HT1080 (cell line): Measurements from ENCODE around the gene PRKAG1. TPM values are rescaled to one million over a fixed set of nuclear protein-coding genes. Genes with fewer than 3 reads are reported as not detected.

Experiments
- DNase-seq: peaks from one replicate; pipeline ENCODE4 v3.0.0-alpha.2; 2015; ENCODE audit warnings: low read depth
- total RNA-seq: library from RNA; depleted of rRNA; stranded (reverse); fragments of >200 nt; shearing (Covaris generic); gene quantifications from 2 replicates; pipeline ENCODE4 v1.2.3, GENCODE V29; 2014

Gene PRKAG1
- total RNA-seq, 1 experiment from 2014 or later = 101 TPM

DNA sequence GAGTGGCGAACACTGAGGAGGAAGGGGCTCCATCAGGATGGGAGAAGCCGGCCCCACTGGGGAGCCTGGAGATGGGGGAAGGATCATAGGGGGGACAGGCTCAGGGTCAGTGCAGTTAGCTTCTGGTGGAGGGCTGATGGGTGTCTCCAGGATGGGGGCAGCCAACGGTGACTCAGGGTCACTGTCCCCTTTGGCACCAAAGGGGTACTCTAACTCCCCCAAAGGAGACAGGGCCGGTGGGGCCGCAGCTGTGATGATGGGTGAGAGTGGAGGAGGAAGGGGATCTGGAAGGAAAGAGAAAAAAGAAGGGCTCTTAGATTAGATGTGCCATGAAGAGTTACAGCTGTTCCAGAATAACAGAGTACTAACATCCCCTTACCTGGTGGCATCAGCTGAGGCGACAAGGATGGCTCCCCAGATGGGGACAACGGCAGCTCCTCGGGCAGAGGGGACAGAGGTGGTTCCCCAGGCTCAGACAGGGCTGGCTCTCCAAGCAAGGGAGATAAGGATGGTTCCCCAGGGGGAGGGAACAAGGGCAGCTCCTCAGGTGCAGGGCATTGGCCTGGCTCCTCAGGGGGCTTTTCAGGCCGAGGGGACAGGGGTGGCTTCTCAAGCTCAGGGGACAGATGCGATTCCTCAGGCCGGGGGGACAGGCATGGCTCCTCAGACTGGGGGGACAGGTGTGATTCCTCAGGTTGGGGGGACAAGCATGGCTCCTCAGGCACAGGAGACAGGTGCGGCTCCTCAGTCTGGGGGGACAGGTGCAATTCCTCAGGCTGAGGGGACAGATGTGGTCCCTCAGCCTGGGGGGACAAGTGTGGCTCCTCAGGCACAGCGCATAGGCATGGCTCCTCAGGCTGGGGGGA lies 32.2 kb upstream of the PRKAG1 start:
- no peak for DNase-seq

DNA sequence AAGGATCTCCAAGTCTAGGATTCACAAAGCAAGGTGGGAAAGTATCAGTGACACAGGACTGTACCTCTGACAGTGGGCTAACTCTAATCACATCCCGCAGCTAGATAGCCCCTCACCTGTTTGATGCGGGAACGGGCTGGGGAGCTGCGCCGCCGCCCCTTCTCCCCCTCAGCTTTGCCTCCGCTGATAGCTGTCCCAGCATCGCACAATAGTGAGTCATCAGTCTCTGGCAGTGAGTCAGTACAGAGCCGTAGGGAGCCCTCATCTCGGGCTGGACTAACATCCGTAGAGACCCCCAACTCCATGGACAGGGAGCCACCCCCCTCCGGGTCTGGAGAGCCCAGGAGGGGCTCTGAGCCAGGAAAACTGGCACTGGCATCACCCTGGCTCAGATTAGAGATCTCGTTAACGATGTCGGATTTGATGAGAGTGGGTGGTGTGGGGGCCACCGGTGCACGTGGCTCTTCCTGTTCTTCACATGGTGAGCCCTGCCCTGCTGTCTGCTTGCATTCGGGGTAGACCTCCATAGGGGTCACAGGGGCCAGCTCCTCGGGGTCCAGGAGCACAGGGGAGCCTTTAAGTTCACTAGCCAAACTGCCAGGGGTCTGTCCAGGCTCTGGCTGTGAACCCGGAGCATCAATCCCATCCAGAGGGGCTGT lies 31.1 kb upstream of the PRKAG1 start:
- DNase-seq = peak; percentile 80

DNA sequence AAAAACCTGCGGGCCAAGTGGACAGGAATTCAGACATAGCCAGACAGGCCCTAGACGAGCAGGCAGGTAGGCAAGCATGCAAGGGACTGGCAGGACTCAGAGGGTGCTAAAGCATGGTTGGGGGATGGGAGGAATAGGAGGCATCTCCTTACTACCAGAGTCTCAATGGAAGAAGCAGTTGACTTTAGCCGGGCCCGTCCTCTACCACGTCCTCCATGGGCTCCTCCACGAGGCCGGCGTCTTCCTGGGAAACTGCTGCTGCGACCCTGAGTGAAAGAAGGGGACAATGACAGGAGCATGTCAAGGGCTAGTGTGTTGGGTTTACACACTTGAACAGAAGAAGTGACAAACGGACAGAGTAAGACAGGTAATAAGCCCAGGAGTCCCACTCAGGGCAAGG lies 30.4 kb upstream of the PRKAG1 start:
- no peak for DNase-seq

DNA sequence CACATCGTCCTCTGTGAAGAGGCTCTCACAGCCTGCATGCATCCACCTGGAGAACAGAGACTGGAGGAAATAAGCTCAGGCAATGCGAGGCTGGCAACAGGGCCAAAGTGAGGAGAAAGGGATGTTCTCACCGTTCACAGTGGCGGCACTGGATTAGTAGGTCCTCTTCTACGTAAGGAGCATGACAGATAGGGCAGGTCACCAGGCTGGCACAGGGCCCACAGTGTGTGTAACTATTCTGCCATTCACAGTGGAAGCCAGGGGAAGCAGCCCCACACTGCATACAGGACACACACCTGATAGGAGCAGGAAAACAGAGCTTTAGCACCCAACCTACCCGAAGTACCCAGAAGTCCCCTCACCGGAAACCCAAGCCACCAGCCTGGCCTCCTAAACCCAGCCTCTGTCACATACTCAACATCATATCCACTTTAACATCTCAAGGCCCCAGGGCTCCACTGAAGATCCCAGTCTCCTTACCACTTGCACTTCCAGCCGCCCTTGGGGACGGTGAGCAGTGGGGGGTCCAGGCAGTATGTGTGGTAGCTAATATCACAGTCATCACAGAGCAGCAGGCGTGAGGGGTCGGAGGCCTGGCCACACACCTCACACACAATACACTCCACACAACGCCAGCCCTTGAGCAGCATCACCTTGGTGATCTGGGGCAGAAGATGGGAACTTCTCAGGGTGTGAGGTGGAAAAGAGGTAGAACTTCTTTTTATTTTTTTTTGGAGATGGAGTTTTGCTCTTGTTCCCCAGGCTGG lies 27.7 kb upstream of the PRKAG1 start:
- no peak for DNase-seq

DNA sequence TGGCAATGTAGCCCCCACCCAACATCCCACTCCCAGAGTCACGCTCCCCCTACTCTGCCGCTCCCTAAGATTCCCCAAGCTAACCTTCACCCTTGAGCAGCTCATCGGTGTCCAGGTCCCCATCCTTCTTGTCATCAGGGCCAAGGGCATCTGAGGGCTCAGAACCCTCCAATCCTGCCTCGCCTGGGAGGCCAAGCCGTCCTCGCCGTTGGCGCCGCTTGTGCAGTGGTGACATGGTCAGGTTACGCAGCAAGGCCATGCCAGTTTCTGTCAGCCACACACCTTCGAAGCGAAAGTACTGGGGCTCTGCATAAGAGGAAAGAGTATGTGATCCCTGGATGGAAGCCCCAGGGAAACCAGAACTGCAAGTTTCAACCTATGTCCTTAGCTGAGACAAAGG lies 26.1 kb upstream of the PRKAG1 start:
- DNase-seq = no peak

DNA sequence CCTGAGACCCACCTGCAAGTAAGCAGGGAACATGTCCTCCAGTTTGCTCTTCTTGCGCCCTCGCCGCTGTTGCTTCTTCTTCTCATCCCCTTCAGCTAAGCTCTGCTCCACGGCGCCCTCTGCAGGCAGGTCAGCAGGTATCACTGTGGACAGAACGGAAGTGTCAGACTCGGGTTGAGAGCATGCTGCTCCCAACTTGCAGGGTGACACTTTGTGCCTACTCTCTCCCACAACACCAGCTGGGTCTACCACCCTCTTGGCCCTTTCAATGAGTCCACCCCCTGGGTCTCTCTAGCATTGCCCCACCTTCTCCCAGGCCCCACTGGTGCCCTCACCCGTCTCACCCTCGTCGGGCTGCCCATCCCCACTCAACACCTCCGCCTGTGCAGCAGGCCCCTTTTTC lies 25.3 kb upstream of the PRKAG1 start:
- no peak for DNase-seq

DNA sequence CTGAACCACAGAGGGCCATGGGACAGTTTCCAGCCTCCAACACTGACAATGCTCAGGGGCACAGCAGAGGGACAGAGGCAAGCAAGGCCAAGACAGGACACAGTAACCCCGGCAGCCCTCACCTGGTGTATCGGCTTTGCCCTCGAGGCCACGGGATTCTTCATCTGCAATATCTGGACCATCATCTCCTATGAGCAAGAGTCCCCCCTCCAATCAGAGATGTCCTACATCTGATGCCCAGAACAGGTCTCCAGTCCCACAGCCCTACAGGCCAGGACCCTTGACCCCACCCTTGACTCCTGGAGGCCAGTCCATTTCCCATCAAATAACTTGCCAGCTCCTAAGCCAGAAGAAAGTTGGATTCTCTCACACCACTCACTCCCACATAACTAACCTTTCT lies 24.7 kb upstream of the PRKAG1 start:
- no peak for DNase-seq

DNA sequence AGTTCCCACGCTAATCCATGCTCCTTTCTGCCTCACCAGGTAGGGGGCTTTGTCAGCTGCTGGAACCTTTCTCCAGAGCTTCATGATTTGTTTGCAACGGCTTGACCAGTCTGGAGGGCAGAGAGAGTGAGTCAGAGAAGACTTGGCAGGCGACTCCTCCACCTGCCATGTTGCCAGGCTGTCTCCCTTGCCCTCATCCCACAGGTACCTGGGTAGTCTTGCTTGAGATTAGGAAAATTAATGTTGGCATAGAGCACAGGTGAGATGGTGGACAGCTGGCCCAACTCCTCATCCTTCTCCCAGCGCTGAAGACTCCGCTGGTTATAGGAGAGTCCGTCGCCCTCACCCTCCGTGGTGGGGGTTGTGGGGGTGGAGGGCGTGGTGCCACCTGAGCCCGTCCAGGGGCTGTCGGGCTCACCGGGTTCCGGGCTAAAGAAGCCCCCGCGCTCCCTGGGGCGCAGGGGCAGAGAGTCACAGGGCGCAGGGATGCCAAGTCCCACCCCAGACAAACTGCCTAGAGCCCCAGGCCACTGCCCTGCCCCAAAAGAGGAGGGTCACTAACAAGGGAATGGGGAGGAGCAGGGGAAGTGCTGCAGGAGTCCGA lies 23.4 kb upstream of the PRKAG1 start:
- no peak for DNase-seq

DNA sequence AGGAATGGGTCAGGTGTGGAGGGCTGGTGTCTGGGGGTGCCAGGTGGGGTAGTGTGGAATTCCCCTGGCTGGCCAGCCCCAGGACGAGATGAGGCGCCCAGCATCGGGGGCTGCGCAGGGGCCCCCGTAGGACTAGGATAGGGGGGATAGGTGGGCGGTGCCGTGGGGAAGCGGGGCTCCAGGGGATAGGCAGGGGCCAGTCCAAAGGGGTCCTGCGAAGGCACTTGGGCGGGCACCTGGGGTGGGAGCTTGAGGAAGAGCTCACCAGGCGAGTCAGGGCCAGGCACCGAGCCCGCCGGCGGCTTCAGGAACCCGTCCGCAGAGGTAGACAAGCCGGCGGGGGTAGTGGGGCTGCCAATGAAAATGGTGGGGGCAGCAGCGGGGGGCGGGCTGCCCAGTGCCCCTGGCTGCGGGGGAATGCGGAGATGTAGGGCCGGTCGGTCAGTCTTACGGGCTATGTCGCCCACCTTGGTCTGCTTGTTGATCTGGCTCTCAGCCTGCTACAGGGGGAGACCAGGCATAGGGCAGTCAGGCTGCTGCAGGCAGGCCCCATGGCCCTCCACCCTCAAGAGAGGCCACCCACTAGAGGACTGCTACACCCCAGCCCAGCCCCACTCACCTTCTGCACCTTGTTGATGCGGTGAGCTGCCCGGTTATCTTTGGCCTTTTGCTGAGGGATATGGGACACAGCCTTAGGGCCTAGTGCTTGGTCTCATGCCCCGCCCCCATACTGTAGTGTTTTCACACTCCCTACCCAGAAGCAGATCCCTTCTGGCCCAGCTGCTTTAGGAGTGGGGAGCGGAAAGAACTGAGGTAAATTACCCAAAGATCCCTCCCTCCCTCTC lies 22.7 kb upstream of the PRKAG1 start:
- DNase-seq = no peak

DNA sequence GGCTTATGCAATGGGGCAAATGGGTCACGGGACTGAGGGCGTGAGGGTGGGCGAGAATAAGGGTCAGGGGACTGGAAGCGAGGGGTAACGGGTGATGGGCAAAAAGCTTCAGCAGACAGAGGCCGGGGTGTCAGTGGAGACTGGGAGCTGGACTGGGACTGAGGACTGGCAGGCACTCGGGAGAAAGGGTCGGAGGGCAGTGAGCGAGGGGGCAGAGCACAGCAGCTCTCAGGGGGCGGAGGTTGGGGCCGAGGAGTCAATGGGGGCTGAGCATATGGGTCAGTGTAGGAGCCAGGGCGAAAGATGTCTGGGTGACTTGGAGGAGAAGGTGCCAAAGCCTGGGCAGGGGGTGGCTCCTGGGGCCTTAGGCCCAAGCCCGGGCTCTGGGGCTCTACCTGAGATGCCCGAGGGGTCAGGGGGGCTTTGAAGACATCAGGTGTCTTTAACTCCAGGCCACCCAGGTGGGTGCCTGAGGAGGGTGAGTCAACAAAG lies 21.8 kb upstream of the PRKAG1 start:
- no peak for DNase-seq

DNA sequence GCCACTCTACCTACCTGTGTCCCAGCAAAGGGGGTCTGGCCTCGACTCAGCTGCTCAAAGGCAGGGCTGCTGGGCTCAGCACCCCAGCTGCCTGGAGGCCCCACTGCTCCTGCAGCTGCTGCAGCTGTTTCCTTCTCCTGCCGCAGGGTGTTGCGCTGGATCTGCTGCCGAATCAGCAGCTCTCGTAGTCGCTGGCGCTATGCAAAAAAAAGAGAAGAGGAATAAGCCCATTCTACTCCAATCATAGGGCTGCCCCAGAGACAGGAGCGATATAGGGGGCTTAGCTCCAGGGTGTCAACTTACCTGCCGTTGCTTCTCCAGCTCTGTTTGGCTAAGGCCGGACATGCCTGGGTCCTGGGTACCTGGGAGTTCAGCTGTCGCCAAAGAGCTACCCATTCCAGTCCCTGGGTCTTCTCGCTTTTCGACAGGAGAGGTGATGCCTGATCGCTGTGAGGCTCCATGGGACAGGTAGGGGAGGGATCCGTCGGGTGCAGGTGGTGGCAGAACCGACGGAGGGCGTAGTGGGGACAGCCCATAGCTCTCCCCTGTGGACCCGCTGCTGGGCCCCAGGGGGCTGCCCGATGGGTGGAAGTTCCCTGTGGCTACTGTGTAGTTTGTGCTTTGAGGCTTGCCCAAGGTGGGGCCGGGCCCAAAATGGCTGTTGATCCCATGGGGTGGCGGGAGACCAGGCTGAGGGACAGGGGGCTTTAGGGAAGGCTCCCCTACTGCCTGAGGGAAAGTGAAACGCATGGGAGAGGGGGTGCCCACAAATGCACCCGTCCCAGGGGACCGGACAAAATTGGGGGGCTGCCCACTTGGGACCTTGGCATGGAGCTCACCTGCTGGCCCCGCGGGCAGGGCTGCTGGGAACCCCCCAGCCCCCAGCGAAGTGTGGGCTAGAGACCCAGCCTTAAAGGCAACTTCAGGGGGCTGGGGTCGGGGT lies 21.1 kb upstream of the PRKAG1 start:
- DNase-seq = no peak

DNA sequence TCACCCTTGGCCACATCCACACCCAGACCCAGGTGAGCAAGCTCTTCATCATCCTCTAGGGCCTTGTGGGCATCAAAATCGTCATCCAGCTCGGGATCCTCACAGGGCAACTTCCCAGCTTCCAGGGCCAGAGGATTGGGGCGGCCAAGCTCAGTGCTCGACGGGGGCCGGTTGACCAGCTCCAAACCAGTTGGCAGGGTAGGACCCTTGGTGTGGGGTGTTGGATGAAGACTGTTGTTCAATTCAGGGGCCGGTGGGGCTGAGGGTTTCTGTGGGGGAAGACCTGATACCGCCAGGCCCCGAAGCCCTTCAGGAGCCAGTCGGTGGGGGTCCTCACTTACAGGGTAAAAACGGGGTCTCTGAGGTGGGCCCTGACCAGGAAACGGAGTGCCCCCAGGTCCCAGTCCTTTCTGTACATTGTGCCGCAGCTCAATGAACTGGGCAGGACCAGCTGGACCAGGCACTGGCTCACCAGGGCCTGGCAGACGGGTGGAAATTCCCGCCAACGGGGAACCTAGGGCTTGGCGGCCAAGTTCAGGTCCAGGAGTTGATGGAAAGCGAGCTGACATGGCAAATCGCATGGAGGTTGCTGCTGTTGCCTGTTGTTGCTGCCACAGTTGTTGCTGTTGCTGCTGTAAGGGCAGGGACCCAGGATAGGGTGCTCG lies 19.8 kb upstream of the PRKAG1 start:
- DNase-seq = no peak

DNA sequence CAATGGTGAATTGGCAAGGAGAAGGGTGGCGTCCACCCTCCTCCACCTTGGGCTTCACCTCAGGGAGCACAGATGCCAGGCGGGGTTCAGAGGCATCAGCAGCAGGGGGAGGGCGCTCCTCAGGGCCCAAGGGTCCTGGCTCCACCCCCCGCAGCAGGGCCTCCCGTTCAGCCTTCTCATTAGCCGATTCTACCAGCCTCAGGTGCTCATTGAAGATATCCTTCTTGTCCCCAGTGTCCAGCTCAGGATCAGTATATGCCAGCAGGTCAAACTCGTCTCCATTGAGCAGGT lies 19.3 kb upstream of the PRKAG1 start:
- DNase-seq = no peak

DNA sequence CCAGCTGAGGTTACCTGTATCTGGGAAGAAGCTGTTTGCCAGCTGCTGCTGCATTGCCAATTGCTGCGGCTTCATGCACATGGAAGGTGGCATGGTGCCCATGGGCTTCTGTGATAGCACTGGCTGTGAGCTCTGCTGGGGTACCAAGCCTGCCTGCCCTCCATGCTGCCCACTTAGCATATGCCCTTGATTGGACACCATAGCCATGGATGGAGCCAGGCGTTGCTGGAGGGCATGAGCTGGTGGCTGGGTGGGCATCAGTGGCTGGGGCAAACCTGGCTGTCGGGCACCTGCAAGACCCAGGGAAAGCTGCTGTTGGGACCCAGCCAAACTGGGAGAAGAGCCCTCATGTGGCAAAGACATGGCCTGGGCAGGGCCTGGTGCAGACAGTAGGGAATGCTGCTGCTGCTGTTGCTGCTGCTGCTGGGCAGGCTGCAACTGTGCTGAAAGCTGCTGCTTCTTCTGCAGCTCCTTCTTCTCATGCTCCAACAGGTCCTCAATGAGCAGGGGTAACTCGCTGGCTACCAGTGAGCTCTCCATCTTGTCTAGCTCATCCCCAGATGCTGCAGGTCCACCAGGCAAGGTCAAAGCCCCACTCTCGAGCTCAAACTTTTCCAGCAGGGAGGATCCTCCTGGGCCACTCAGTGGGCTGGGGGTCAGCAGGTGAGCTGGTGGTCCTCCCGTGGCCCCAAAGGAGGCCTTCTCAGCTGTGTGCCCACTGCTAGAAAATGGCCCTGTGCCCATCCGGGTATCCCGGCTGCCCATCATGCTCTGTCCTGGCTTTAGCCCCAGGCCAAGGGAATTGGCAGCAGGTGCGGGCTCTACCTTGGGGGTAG lies 18.8 kb upstream of the PRKAG1 start:
- no peak for DNase-seq

DNA sequence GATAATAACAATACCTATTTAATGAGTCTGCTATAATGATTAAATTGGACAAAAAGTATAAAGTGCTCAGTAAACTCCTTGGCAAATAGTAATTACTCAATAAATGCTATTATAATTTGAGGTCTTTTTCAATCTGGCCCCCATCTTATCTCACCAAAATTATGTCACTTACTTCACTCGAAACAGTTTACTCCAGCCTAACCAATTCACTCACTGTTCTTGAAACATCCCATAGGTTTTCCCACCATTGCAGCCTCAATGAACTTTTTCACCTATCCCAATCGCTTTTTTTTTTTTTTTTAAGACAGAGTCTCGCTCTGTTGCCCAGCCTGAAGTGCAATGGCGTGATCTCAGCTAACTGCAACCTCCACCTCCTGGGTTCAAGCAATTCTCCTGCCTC lies 17.5 kb upstream of the PRKAG1 start:
- no peak for DNase-seq

DNA sequence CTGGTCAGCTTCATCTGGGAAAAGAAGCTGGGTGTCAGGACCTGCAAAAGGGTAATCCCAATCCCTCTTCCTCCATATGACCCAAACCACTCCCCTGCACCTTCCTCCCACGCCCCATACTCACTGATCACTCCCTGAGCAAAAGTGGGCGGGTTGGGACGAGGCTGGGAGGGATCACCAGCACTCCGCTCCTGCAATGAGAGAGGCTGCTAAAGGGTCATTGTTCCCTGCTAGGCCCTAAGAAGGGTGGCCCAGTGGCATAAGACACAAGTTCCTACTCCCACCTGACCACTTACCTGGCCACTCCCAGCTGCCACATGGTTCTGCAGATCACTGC lies 15.7 kb upstream of the PRKAG1 start:
- DNase-seq = no peak

DNA sequence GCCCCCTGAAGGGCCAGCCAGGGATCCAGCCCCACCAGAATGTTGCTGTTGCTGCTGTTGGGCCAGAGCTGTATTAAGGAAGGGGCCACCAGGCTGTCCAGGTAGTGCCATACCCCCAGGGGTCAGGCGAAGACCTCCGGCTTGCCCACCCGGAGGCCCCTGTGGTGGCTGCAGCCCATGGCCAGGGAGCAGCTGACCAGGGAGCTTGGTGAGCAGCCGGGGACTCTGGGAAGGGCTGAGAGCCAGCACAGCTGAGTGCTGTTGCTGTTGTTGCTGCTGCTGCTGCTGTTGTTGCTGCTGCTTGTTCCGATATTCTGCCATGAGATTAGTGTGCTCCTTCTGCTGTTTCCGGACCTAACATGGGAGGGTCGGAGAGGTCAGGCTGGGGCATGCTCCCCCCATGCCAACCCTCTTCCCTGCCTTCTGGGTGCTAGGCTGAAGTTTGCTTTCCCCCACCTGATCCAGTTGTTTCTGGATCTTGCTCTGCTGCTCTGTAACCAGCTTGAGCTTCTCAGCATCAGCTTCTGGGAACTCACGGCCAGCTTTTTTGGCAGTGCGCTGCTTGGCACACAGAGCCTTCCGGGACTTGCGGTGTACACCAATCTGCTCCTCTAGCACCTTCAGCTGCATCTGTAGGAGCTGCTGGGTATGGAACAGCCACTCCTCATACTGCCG lies 15.2 kb upstream of the PRKAG1 start:
- no peak for DNase-seq
